HEK293 (cell line): ENCODE measurements around the gene ATP7A.

Experiments
- TF ChIP-seq, protein P1 (sequence below): fragments of 450-650 bp; formaldehyde crosslinking; IDR thresholded peaks from 2 replicates; pipeline ENCODE4 v1.5.1; 2016; ENCODE audit warnings: missing biosample characterization, missing genetic modification characterization
- TF ChIP-seq, protein P2 (sequence below): fragments of 450-650 bp; formaldehyde crosslinking; IDR thresholded peaks from 2 replicates; pipeline ENCODE4 v1.5.1; 2016; ENCODE audit warnings: missing biosample characterization, missing genetic modification characterization

DNA sequence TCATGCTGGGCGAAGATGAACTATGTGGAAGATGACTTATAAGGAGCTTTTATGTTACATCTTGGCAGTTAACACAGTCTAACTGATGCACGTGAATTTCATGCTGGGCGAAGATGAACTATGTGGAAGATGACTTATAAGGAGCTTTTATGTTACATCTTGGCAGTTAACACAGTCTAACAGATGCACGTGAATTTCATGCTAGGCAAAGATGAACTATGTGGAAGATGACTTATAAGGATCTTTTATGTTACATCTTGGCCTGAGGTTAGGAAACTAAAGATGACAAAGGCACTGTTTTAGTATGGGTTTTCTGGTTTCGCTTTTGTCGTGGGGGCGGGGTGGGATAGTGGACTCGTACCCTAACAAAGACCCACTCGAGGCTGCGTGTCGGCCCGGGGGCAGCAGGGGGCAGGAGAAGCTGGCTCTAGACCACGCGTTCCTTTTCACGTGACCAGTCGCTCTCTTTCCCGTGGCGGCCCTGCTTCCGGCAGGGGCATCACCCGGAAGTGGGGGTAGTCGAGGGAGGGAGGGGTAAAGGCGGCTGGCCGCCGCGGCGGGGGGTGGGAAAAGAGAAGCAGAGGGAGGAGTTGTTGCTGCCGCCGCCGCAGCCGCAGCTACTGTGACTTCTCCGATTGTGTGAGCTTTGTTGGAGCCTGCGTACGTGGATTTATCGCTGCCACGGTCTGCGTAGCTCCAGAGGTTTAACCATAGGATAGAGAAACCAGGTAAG, at the start of gene ATP7A:
- TF ChIP-seq, protein P1, sequence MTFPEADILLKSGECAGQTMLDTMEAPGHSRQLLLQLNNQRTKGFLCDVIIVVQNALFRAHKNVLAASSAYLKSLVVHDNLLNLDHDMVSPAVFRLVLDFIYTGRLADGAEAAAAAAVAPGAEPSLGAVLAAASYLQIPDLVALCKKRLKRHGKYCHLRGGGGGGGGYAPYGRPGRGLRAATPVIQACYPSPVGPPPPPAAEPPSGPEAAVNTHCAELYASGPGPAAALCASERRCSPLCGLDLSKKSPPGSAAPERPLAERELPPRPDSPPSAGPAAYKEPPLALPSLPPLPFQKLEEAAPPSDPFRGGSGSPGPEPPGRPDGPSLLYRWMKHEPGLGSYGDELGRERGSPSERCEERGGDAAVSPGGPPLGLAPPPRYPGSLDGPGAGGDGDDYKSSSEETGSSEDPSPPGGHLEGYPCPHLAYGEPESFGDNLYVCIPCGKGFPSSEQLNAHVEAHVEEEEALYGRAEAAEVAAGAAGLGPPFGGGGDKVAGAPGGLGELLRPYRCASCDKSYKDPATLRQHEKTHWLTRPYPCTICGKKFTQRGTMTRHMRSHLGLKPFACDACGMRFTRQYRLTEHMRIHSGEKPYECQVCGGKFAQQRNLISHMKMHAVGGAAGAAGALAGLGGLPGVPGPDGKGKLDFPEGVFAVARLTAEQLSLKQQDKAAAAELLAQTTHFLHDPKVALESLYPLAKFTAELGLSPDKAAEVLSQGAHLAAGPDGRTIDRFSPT (tag by site-specific recombination) = peak; percentile 88
- TF ChIP-seq, protein P2, sequence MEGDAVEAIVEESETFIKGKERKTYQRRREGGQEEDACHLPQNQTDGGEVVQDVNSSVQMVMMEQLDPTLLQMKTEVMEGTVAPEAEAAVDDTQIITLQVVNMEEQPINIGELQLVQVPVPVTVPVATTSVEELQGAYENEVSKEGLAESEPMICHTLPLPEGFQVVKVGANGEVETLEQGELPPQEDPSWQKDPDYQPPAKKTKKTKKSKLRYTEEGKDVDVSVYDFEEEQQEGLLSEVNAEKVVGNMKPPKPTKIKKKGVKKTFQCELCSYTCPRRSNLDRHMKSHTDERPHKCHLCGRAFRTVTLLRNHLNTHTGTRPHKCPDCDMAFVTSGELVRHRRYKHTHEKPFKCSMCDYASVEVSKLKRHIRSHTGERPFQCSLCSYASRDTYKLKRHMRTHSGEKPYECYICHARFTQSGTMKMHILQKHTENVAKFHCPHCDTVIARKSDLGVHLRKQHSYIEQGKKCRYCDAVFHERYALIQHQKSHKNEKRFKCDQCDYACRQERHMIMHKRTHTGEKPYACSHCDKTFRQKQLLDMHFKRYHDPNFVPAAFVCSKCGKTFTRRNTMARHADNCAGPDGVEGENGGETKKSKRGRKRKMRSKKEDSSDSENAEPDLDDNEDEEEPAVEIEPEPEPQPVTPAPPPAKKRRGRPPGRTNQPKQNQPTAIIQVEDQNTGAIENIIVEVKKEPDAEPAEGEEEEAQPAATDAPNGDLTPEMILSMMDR (tag by site-specific recombination) = peak; percentile 71; the same call in 1 of the 2 replicates
